BE2C (cell line): Measurements from ENCODE around the gene CARD10.
A peak's percentile ranks its signal among the peaks of the same experiment; 100 is the strongest.

ENCODE experiments used
- DNase-seq: peaks from one replicate; pipeline ENCODE4 v3.0.0-alpha.2; 2020
- H3K27me3 ChIP-seq: fragments of 250-450 bp; sonication (Bioruptor Pico); 2 replicates; pipeline ENCODE4 v1.5.1; 2020; ENCODE audit warnings: mild to moderate bottlenecking
- H3K36me3 ChIP-seq: fragments of 250-450 bp; sonication (Bioruptor Pico); 2 replicates; pipeline ENCODE4 v1.5.1; 2020; ENCODE audit warnings: mild to moderate bottlenecking
- H3K4me1 ChIP-seq: fragments of 250-450 bp; sonication (Bioruptor Pico); 2 replicates; pipeline ENCODE4 v1.5.1; 2020
- H3K4me3 ChIP-seq: 2 replicates; pipeline ENCODE4 v1.5.1; 2011; ENCODE audit warnings: low read depth, low read length
- H3K9me3 ChIP-seq: fragments of 250-450 bp; sonication (Bioruptor Pico); 2 replicates; pipeline ENCODE4 v1.5.1; 2020
- TF ChIP-seq, protein P1 (sequence below): IDR thresholded peaks from 2 replicates; pipeline ENCODE4 v1.5.1; 2012; ENCODE audit warnings: mild to moderate bottlenecking, low read depth, low read length

CARD10 gene

DNA sequence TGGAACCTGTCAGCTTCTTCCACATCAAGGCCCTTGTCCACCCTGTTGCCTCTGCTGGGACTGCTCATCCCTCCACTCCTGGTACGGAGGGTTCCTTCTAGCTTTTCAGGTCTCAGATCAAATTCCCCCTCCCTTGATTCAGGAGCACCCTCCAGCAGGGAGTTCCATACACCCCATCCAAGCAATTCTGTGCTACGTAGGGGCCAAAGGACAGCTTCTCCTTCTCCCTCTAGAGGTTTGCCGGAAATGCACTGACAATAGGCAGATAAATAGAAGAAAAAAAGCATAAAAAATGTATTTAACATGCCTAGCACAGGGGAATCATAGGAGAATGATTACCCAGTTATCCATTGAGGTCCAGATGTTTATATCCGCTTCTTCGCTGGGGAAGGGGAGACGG is 3.3 kb upstream of the CARD10 start:
- Histone ChIP-seq H3K27me3 (peaks cover 7% of the 10 kb centered on the region), H3K4me3 (no peak overlapping the region), H3K9me3 (no peaks in the 10 kb centered on the region), H3K36me3 (no peaks in the 10 kb centered on the region), H3K4me1 (no peaks in the 10 kb centered on the region)
- TF ChIP-seq, protein P1, sequence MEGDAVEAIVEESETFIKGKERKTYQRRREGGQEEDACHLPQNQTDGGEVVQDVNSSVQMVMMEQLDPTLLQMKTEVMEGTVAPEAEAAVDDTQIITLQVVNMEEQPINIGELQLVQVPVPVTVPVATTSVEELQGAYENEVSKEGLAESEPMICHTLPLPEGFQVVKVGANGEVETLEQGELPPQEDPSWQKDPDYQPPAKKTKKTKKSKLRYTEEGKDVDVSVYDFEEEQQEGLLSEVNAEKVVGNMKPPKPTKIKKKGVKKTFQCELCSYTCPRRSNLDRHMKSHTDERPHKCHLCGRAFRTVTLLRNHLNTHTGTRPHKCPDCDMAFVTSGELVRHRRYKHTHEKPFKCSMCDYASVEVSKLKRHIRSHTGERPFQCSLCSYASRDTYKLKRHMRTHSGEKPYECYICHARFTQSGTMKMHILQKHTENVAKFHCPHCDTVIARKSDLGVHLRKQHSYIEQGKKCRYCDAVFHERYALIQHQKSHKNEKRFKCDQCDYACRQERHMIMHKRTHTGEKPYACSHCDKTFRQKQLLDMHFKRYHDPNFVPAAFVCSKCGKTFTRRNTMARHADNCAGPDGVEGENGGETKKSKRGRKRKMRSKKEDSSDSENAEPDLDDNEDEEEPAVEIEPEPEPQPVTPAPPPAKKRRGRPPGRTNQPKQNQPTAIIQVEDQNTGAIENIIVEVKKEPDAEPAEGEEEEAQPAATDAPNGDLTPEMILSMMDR, result no peak
- no peak for DNase-seq

DNA sequence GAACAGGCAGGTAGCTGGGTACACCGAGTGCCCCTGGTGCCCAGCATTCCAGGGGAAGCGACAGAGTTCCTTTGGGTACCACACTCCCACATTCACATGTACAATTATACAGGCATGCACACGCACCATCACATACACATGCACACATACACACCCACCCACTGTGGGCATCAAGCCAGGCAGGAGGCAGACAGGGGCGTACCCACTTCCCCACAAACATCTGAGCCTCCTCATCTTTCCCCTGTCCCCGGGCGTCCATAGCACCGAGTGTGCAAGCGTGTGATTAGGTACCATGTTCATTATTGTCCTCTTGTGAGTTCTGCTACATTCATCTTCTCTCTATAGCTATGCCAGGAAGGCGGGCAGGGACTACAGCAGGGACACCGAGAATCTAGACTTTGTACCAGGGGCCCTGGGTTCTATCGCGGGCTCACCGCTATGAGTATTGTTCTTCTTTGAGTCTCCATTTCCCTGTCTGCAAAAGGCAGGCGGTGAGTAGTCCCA is 2.1 kb upstream of the CARD10 start:
- Histone ChIP-seq H3K4me3 (no peak overlapping the region), H3K4me1 (no peaks in the 10 kb centered on the region), H3K36me3 (no peaks in the 10 kb centered on the region), H3K27me3 (peaks cover 7% of the 10 kb centered on the region), H3K9me3 (no peaks in the 10 kb centered on the region)
- TF ChIP-seq, protein P1, result no peak
- no peak for DNase-seq

DNA sequence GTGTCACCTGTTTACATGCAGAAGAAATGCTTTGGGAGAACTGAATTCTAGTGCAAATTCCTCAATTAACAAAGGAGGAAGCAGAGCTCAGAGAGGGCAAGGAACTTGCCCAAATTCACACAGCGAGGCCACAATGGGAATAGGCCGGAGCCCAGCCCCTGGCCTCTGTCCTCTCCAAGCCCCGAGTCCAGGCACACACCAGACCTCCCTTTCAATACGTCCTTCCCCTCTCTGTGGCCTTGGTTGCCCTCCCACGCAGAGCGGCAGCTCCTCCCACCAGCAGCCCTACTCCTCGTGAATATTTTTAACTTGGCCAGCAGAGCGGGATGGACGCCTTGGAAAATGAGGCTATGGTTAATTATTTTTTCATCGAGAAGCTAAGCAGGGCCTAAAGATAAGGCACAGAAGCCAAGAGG is 1.6 kb upstream of the CARD10 start:
- H3K36me3 ChIP-seq, result no peaks in the 10 kb centered on the region
- DNase-seq, result no peak
- no peaks in the 10 kb centered on the region; the same call in 1 of the 2 replicates for H3K9me3 ChIP-seq
- H3K4me3 ChIP-seq, result no peak overlapping the region
- no peaks in the 10 kb centered on the region for H3K4me1 ChIP-seq
- TF ChIP-seq, protein P1, result no peak
- peaks cover 7% of the 10 kb centered on the region for H3K27me3 ChIP-seq

DNA sequence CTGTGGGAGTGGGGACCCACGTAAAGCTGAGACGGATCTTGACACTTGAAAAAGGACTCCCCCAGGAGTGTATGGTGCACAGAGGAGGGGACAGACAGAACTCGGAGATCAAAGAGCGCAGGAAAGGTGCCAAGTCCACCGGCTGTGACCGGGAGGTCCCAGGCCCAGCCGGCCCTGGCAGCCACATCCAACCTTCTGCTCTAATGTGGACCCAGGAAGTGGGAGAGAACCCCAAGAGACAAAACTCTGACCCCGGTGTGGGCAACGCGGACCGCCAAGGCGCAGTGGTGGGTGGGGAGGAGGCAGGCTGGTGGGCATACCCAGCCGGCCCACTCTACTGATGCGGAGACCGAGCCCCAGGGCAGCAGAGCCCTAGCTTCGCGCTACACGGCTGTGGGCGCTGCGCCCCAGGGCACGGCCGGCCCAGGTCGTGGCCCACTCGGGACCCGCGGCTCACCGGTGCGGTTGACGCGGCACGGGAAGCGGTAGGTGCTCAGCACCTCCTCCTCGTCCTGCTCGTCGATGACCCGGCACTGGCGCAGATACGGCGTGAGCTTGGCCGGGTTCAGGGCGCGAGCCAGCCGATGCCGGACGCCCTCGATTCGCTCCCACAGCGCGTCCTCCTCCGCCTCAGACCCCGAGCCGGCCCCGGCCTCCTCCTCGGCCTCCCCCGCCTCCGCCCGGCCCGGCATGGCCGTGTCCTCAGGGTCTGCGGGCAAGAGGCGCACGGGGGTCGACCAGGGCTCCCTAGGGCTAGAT is 527 bp downstream of the CARD10 start:
- Histone ChIP-seq H3K4me3 (peak overlapping the region; percentile 55), H3K36me3 (no peaks in the 10 kb centered on the region), H3K4me1 (no peaks in the 10 kb centered on the region), H3K9me3 (no peaks in the 10 kb centered on the region; the same call in 1 of the 2 replicates), H3K27me3 (peaks cover 7% of the 10 kb centered on the region)
- DNase-seq, result no peak
- TF ChIP-seq, protein P1, result no peak

DNA sequence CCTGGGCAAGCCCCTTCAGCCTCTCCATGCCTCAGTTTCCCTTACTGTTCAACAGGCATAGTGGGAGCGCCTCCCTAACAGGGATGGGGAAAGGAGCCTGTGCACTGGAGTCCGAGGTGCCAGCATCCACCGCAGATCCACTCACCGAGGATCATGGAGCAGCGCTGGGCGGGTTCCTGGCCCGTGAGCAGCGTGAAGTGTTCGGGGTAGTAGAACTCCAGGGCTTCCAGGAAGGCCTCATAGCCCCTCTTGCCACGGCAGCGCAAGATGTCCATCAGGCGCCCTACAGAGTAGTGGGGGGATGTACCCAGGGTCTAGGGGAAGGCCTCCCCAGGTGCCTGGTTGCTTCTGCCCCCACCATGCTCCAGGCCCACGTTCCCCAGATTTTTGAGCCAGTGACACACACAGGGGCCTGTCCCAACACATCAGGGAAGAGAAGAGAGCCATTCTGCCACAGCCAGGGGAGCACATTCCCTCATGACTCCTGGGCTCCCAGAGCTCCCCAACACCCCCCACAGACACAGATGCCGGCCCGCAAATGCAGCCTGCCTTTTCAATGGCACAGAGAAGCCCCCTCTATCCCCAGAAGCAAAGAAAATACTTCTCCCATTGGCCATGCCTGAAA is 1.3 kb downstream of the CARD10 start:
- H3K27me3 ChIP-seq, result peaks cover 7% of the 10 kb centered on the region

More for the DNA sequence above, 1.3 kb downstream of the CARD10 start:
- Histone ChIP-seq H3K36me3 (no peaks in the 10 kb centered on the region), H3K9me3 (no peaks in the 10 kb centered on the region; the same call in 1 of the 2 replicates), H3K4me3 (no peak overlapping the region), H3K4me1 (no peaks in the 10 kb centered on the region)
- TF ChIP-seq, protein P1, result no peak
- DNase-seq, result no peak
